ENCODE measurements around the gene CTIF. TPM values are rescaled to one million over a fixed set of nuclear protein-coding genes. Genes with fewer than 3 reads are reported as not detected.

CTIF gene
- total RNA-seq, 1 experiment from 2014 or later = 5.8 TPM

DNA sequence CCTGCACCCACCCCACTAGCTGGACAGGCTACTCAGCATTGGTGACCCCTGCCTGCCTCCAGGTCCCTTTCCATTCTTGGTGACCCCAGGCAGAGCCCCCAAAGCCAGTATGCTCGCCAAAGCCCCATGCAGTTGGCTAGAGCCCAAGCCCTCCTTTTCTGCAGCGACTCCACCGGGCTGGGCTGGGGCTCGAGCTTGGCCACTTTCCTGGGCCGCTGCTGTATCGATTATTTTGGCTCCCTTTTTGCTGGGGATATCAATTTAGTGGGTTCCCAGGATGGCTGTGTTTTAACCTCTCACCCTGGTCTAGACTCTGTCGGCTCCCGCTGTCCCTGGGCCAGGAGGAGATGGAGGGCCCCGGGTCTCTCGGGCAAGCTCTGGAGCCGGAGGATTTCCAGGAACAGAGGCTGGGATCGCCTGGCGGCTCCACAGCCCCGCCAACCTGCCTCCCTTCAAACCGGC, 335.9 kb downstream of the CTIF start:
- ChIA-PET POLR2A (ENCODE audit: unreplicated experiment) (no interaction called here), CTCF (no interaction called here)
- no peaks in the 10 kb centered on the region for H3K79me2 ChIP-seq (ENCODE audit: low read length)
- H4K20me1 ChIP-seq (ENCODE audit: low read length) = no peaks in the 10 kb centered on the region
- peaks cover 10% of the 10 kb centered on the region for H3K4me1 ChIP-seq (ENCODE audit: insufficient read depth, low read length)
- no peaks in the 10 kb centered on the region for H3K36me3 ChIP-seq (ENCODE audit: low read depth, low read length)
- no peak overlapping the region for H3K4me3 ChIP-seq (ENCODE audit: low read length)
- H2AFZ ChIP-seq (ENCODE audit: low read length) = no peak overlapping the region
- TF ChIP-seq EZH2phosphoT487 (IDR thresholded peaks at IDR 0.05; ENCODE audit: borderline replicate concordance, low read length) (no peak), EZH2 (IDR thresholded peaks at IDR 0.05; ENCODE audit: low read length, unreplicated experiment) (no peak)
- TF ChIP-seq, protein P1, sequence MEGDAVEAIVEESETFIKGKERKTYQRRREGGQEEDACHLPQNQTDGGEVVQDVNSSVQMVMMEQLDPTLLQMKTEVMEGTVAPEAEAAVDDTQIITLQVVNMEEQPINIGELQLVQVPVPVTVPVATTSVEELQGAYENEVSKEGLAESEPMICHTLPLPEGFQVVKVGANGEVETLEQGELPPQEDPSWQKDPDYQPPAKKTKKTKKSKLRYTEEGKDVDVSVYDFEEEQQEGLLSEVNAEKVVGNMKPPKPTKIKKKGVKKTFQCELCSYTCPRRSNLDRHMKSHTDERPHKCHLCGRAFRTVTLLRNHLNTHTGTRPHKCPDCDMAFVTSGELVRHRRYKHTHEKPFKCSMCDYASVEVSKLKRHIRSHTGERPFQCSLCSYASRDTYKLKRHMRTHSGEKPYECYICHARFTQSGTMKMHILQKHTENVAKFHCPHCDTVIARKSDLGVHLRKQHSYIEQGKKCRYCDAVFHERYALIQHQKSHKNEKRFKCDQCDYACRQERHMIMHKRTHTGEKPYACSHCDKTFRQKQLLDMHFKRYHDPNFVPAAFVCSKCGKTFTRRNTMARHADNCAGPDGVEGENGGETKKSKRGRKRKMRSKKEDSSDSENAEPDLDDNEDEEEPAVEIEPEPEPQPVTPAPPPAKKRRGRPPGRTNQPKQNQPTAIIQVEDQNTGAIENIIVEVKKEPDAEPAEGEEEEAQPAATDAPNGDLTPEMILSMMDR (conservative IDR thresholded peaks at IDR 0.05; ENCODE audit: low read depth, low read length) = no peak
- no peak overlapping the region for H3K4me2 ChIP-seq (ENCODE audit: low read length)
- H3K9me3 ChIP-seq (ENCODE audit: low read length) = no peaks in the 10 kb centered on the region
- H3K27ac ChIP-seq (ENCODE audit: low read length) = no peak overlapping the region
- H3F3A ChIP-seq (ENCODE audit: low read length, unreplicated experiment) = no peaks in the 10 kb centered on the region
- no TSS peak for BruUV-seq (replicated peaks)
- DNase-seq (no peak), ATAC-seq (no peak)
- H3K9me2 ChIP-seq (replicated peaks; ENCODE audit: low read length) = no peaks in the 10 kb centered on the region
- H3K27me3 ChIP-seq (ENCODE audit: low read length) = no peaks in the 10 kb centered on the region
- intact Hi-C loops (cut with micrococcal nuclease) = no loop called here
- H3K9ac ChIP-seq (ENCODE audit: low read length) = no peak overlapping the region

DNA sequence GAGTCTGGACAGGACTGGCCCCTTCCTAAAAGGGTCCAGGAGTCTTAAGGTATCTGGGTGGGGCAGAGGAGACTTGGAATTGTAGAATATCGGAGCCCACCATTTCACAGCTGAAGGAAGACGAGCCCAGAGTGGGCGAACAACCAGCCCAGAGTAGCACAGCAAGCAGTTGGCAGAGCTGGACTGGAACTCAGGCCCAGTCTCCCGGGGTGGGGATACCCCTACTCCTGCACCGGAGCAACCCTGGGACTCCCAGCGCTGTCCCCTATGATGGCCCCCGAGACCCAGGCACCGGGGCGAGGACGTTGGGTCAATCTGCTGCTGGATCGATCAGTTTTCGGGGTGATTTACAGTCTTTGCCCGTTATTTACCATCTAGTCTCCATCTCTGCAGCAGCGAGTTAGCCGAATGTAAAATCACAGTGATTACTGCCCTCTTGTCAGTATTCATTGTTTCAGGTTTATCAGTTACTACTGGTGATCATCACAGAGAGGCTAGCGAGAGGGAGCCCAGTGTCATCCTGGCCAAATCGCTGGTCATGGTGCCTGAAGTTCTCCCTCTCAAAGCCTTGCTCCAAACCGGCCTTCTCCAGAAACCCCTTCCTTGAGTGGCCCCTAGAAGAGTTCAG, 336.6 kb downstream of the CTIF start:
- POLR2A ChIA-PET (ENCODE audit: unreplicated experiment) = no interaction called here

More for the DNA sequence above, 336.6 kb downstream of the CTIF start:
- H3K9ac ChIP-seq (ENCODE audit: low read length) = no peak overlapping the region
- no peaks in the 10 kb centered on the region for H3K27me3 ChIP-seq (ENCODE audit: low read length)
- no peak overlapping the region for H3K4me3 ChIP-seq (ENCODE audit: low read length)
- H4K20me1 ChIP-seq (ENCODE audit: low read length) = no peaks in the 10 kb centered on the region
- ATAC-seq (no peak), DNase-seq (no peak)
- intact Hi-C loops (cut with micrococcal nuclease) = no loop called here
- H3K9me3 ChIP-seq (ENCODE audit: low read length) = no peaks in the 10 kb centered on the region
- no peaks in the 10 kb centered on the region for H3K36me3 ChIP-seq (ENCODE audit: low read depth, low read length)
- no peaks in the 10 kb centered on the region for H3K79me2 ChIP-seq (ENCODE audit: low read length)
- CTCF ChIA-PET = no interaction called here
- no TSS peak for BruUV-seq (replicated peaks)
- no peak overlapping the region for H3K4me2 ChIP-seq (ENCODE audit: low read length)
- peaks cover 10% of the 10 kb centered on the region for H3K4me1 ChIP-seq (ENCODE audit: insufficient read depth, low read length)
- no peak overlapping the region for H2AFZ ChIP-seq (ENCODE audit: low read length)
- H3K27ac ChIP-seq (ENCODE audit: low read length) = no peak overlapping the region
- no peaks in the 10 kb centered on the region for H3F3A ChIP-seq (ENCODE audit: low read length, unreplicated experiment)
- TF ChIP-seq, protein P1 (conservative IDR thresholded peaks at IDR 0.05; ENCODE audit: low read depth, low read length) = no peak
- TF ChIP-seq EZH2phosphoT487 (IDR thresholded peaks at IDR 0.05; ENCODE audit: borderline replicate concordance, low read length) (no peak), EZH2 (IDR thresholded peaks at IDR 0.05; ENCODE audit: low read length, unreplicated experiment) (no peak)
- no peaks in the 10 kb centered on the region for H3K9me2 ChIP-seq (replicated peaks; ENCODE audit: low read length)
